ENCODE measurements around the gene PRKAG2. TPM values are rescaled to one million over a fixed set of nuclear protein-coding genes. Genes with fewer than 3 reads are reported as not detected.
A peak's percentile ranks its signal among the peaks of the same experiment; 100 is the strongest.

Gene PRKAG2
- total RNA-seq, 1 donor from 2014 or later: 130 TPM

GRCh38 chr7:151900591-151900985 is 23.7 kb upstream of the PRKAG2 start:
- no peak overlapping the region for H3K27ac ChIP-seq (replicated peaks)
- peaks cover 7% of the 10 kb centered on the region for H3K4me1 ChIP-seq
- no peak overlapping the region for H3K4me3 ChIP-seq
- no peak for DNase-seq
- peaks cover 41% of the 10 kb centered on the region for H3K27me3 ChIP-seq (ENCODE audit: low read depth)
- H3K36me3 ChIP-seq: no peaks in the 10 kb centered on the region
- no peaks in the 10 kb centered on the region for H3K9me3 ChIP-seq (replicated peaks)
- intact Hi-C loops (cut with micrococcal nuclease): no loop called here
- TF ChIP-seq CTCF (IDR thresholded peaks at IDR 0.05; ENCODE audit: borderline replicate concordance): no peak

DNA sequence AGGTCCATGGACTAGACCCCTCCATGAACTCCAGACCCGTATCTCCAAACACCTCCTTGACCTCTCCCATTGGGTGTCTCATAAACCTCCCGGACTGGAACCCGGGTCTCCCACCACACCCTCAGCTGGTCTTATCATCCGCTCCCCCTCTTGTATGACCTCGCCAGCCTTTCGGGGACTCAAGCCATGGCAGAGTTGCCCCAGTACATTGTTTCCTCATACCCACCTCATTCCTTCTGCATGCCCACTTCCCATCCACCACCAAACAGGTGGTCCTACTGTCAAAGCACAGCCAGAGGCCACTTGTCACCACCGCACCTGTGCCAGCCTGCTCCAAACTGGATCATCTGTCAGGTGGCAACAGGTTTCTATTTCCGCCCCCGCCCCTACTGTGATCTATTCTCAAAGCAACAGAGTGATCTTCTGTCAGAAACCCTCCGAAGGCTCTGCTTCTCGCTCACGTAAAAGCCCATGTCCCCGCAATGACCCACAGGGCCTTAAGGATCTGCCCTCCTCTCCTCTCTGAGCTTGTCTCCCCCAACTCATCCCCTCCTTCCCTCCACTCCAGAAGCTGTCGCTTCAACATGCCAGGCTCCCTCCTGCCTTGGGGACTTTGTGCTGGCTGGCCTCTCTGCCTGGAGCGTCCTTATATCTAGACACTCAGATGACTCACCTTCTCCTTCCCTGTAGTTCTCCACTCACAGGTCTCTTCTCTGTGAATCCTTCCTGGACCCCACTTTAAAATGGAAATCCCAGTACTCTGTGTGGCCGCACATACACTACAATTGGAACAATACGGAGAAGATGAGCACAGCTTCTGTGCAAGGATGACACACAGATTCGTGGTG is 22.8 kb upstream of the PRKAG2 start:
- TF ChIP-seq CTCF (IDR thresholded peaks at IDR 0.05; ENCODE audit: borderline replicate concordance): no peak
- Histone ChIP-seq H3K4me3 (no peak overlapping the region), H3K9me3 (replicated peaks) (no peaks in the 10 kb centered on the region), H3K27me3 (ENCODE audit: low read depth) (peaks cover 41% of the 10 kb centered on the region), H3K4me1 (peaks cover 7% of the 10 kb centered on the region), H3K27ac (replicated peaks) (no peak overlapping the region), H3K36me3 (no peaks in the 10 kb centered on the region)
- DNase-seq: no peak
- intact Hi-C loops (cut with micrococcal nuclease): no loop called here

GRCh38 chr7:151897951-151898686 is 21.2 kb upstream of the PRKAG2 start:
- peaks cover 7% of the 10 kb centered on the region for H3K4me1 ChIP-seq
- TF ChIP-seq CTCF (IDR thresholded peaks at IDR 0.05; ENCODE audit: borderline replicate concordance): no peak

GRCh38 chr7:151897161-151897731 is 20.3 kb upstream of the PRKAG2 start:
- peaks cover 9% of the 10 kb centered on the region for H3K4me1 ChIP-seq
- H3K36me3 ChIP-seq: no peaks in the 10 kb centered on the region
- peak overlapping the region; percentile 6 for H3K4me3 ChIP-seq
- H3K9me3 ChIP-seq (replicated peaks): no peaks in the 10 kb centered on the region
- intact Hi-C loops (cut with micrococcal nuclease): no loop called here
- DNase-seq: no peak
- peaks cover 47% of the 10 kb centered on the region for H3K27me3 ChIP-seq (ENCODE audit: low read depth)
- no peak for TF ChIP-seq CTCF (IDR thresholded peaks at IDR 0.05; ENCODE audit: borderline replicate concordance)
- H3K27ac ChIP-seq (replicated peaks): no peak overlapping the region

More at GRCh38 chr7:151897951-151898686, 21.2 kb upstream of the PRKAG2 start:
- Histone ChIP-seq H3K27me3 (ENCODE audit: low read depth) (peaks cover 39% of the 10 kb centered on the region), H3K9me3 (replicated peaks) (no peaks in the 10 kb centered on the region), H3K27ac (replicated peaks) (no peak overlapping the region), H3K4me3 (no peak overlapping the region), H3K36me3 (no peaks in the 10 kb centered on the region)
- DNase-seq: no peak
- intact Hi-C loops (cut with micrococcal nuclease): no loop called here

GRCh38 chr7:151896486-151896885 is 19.6 kb upstream of the PRKAG2 start:
- H3K27ac ChIP-seq (replicated peaks): no peak overlapping the region
- peaks cover 47% of the 10 kb centered on the region for H3K27me3 ChIP-seq (ENCODE audit: low read depth)
- no peak overlapping the region for H3K4me3 ChIP-seq
- H3K9me3 ChIP-seq (replicated peaks): no peaks in the 10 kb centered on the region
- intact Hi-C loops (cut with micrococcal nuclease): no loop called here
- DNase-seq: no peak
- H3K4me1 ChIP-seq: peaks cover 17% of the 10 kb centered on the region
- no peak for TF ChIP-seq CTCF (IDR thresholded peaks at IDR 0.05; ENCODE audit: borderline replicate concordance)
- H3K36me3 ChIP-seq: no peaks in the 10 kb centered on the region
